SIG-M5 treated with dmso at 0.1 percent for 504 hours (cell line): ENCODE measurements around the gene OR2B6.

Experiments
- DNase-seq: peaks from one replicate; lab custom pipeline; 2025; ENCODE audit not compliant: unreplicated experiment; lab: John Stamatoyannopoulos, UW

OR2B6 gene

DNA sequence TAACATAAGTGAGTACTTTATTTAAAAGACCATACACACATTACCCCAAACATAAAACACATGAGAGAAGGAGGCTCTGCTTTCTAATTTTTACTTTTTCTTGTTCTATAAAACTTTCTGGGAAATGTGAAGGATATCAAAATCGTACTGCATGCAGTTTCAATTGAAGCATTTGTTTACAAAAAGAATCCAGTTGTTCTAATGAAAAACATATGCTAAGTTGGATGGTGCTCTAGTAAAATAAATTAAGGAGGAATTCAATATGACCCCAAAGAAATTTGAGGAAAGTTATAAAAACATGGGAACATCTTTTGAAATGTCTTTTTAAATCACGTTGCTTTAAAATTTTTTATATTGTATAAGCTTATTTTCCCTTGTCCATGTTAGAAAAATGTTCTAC, 37.6 kb downstream of the OR2B6 start:
- no peak for DNase-seq

DNA sequence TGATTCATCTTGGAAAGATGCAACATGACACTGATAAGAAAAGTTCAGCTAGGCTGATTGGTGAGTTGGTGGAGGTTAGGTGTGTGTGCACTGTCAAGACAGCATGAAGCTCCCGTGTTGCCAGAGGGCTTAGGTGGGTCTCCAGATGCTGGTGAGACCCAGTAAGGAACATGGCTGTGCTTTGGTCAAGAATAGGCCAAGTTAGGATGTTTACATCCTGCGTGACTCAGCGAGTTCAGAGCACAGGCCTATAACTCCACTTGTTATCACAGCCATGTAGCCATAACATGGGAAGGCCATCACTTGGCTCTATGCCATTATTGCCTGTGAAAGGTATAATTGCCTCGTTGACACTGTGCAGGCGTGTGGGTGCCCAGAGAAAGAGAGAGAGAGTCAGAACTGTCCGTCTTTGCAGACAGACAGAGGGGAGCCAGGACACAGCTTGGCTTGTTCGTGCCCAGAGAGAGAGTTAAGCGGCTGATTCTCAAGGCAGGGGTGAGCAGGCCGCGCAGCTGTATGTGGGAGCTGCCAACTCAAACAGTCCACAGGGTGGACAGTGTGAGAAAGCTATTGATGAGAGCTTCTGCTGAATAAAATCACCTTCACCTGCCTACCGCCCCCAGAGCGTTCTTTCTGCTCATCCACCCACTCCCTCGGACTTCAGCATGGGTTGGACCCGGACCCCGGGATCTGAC, 43.5 kb downstream of the OR2B6 start:
- DNase-seq: no peak

- DNase-seq: no peak
Observed at GRCh38 chr6:28001351-28001750, 44.3 kb downstream of the OR2B6 start.

DNA sequence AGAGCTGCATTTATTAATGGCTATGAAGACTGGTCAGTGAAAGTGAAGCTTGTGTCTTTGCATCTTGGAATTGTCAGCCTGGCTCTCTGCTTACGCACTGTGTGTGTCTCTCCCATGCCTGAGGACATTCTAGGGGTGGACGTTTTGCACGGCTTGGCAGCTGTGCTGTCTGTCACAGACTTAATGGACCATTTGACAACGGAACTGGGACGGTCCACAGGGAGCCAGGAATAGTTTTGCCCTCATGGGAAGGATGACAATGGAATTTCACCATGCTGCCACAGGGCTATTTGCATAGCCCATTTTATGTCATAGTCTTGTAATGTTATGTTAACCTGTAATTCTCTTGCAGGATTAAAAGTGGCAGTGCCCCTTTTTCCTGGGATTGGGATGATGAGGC, 44.7 kb downstream of the OR2B6 start:
- DNase-seq: no peak

- no peak for DNase-seq
Observed at GRCh38 chr6:28002161-28002560, 45.1 kb downstream of the OR2B6 start.

- no peak for DNase-seq
Observed at GRCh38 chr6:28003059-28003458, 46.0 kb downstream of the OR2B6 start.

DNA sequence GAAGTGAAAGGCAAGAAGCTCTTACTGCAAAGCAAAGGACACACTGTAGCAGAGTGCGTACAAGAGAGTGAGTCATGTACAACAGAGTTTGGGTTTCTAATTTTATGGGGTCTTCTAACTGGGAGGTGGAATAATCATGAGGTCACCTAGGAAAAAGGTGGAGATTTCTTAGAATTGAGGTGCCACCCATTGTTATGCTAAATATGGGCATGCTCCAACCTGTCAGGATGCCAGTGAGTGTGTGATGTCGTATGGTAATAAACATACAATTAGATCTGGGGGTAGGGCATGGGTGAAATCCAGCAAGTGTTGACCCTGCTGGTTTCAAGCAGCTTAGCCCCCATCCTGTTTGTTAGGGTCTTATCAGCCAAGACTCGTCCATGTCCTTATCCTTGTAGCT, 46.6 kb downstream of the OR2B6 start:
- DNase-seq: no peak

DNA sequence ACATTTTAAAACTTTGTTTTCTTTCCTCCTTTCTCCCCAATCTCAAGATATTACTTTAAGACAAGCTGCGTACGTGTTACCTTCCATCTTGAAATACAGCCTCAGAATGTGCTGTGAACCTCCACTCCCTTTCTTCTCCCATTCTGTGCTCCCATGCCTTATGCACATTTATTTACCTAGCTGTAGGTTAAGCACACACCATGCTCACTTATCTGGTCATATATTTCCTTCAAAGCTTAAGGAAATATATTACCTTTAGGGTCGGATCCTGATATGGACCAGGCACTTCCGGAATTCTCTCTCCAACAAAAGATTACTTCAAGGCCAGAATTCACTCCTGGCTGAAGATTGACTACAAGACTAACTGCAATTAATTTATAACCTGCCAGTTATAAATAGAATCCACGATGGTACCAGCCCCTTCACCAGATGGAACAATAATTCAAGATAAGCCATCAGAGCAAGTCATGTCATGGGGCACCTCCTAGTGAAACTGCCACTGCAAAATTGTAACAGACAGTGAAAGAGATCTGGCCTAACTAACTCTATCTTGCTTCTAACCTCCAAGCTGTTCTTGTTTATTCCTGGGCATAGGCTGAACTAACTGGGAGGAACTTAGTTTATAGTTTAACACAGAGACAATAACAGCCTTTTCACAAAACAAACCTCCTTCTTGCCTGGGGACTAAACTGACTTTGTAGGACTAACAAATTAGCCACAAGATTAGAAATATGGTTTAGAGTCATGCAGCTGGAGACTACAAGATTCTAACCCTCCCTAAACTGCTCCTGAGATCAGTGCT, 47.5 kb downstream of the OR2B6 start:
- DNase-seq: no peak

- DNase-seq: no peak
Observed at GRCh38 chr6:28005152-28005890, 48.3 kb downstream of the OR2B6 start.

DNA sequence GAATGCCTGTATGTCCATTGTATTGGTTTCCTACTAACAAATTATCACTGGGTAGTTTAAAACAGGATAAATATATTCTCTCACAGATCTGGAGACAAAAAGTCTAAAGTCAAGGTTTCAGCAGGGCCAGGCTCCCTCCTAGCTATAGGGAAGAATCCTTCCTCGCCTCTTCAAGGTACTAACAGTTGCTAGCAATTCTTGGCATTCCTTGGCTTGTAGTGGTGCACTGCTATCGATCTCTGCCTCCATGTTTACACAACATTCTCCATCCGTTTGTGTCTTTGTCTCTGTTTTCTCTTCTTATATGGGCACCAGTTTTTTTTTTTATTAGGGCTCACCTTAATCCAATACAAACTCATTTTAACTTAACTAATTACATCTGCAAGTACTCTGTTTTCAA, 48.9 kb downstream of the OR2B6 start:
- no peak for DNase-seq
